PC-3 (cell line): ENCODE measurements around the gene RMC1. TPM values are rescaled to one million over a fixed set of nuclear protein-coding genes. Genes with fewer than 3 reads are reported as not detected.

Source experiments
- ATAC-seq: fragments of 200-7000 bp; cut with Tn5 transposase; 2 replicates; pipeline ENCODE4 v1.9.1; 2020; ENCODE audit warnings: mild to moderate bottlenecking, moderate library complexity
- BruUV-seq: library from RNA; stranded (reverse); fragments of 400-500 nt; replicated peaks from 2 replicates; lab custom pipeline; 2021; lab: Mats Ljungman, UMichigan
- CTCF ChIA-PET: fragments of 300-600 bp; sonication (Branson Sonifier 250); formaldehyde crosslinking; loops from one replicate; lab custom pipeline; 2022; ENCODE audit warnings: antibody characterized with exemption; lab: Charles Lee
- POLR2A ChIA-PET: fragments of 300-600 bp; sonication (Branson Sonifier 250); formaldehyde crosslinking; loops from one replicate; lab custom pipeline; 2022; ENCODE audit warnings: antibody characterized with exemption; ENCODE audit not compliant: unreplicated experiment; lab: Charles Lee
- DNase-seq: peaks from one replicate; pipeline ENCODE4 v3.0.0-alpha.2; 2015
- H2AFZ ChIP-seq: fragments of 300-600 bp; sonication (generic); 2 replicates; pipeline ENCODE4 v1.6.0; 2016; ENCODE audit warnings: antibody characterized with exemption, low read length
- H3F3A ChIP-seq: fragments of 300-600 bp; sonication (generic); one replicate; pipeline ENCODE4 v1.6.0; 2017; ENCODE audit warnings: antibody characterized with exemption, low read length, control low read depth, mild to moderate bottlenecking; ENCODE audit not compliant: unreplicated experiment
- H3K27ac ChIP-seq: fragments of 300-600 bp; sonication (generic); 2 replicates; pipeline ENCODE4 v1.5.1; 2016; ENCODE audit warnings: mild to moderate bottlenecking, low read length
- H3K27me3 ChIP-seq: fragments of 300-600 bp; sonication (generic); 2 replicates; pipeline ENCODE4 v1.6.1; 2016; ENCODE audit warnings: low read length, mixed read lengths
- H3K36me3 ChIP-seq: fragments of 300-600 bp; sonication (generic); 2 replicates; pipeline ENCODE4 v1.6.1; 2016; ENCODE audit warnings: low read depth, mixed run types, low read length, mixed read lengths
- H3K4me1 ChIP-seq: fragments of 300-600 bp; sonication (generic); 2 replicates; pipeline ENCODE4 v1.5.1; 2016; ENCODE audit warnings: low read length; ENCODE audit not compliant: insufficient read depth
- H3K4me2 ChIP-seq: fragments of 300-600 bp; sonication (generic); 2 replicates; pipeline ENCODE4 v1.6.0; 2016; ENCODE audit warnings: low read length
- H3K4me3 ChIP-seq: fragments of 300-600 bp; sonication (generic); 2 replicates; pipeline ENCODE4 v1.5.1; 2016; ENCODE audit warnings: mild to moderate bottlenecking, low read length, mixed read lengths
- H3K79me2 ChIP-seq: fragments of 300-600 bp; sonication (generic); 2 replicates; pipeline ENCODE4 v1.6.1; 2017; ENCODE audit warnings: low read length, mixed read lengths
- H3K9ac ChIP-seq: fragments of 300-600 bp; sonication (generic); 2 replicates; pipeline ENCODE4 v1.6.0; 2016; ENCODE audit warnings: mild to moderate bottlenecking, low read length
- H3K9me2 ChIP-seq: fragments of 300-600 bp; sonication (generic); replicated peaks from 2 replicates; pipeline ENCODE4 v1.6.1; 2016; ENCODE audit warnings: mixed run types, low read length, mixed read lengths
- H3K9me3 ChIP-seq: fragments of 300-600 bp; sonication (generic); 2 replicates; pipeline ENCODE4 v1.6.1; 2016; ENCODE audit warnings: low read length, mixed read lengths
- H4K20me1 ChIP-seq: fragments of 300-600 bp; sonication (generic); 2 replicates; pipeline ENCODE4 v1.6.1; 2016; ENCODE audit warnings: low read length, mixed read lengths
- EZH2 ChIP-seq: fragments of 300-600 bp; sonication (generic); IDR thresholded peaks from one replicate; pipeline ENCODE4 v1.6.1; 2017; ENCODE audit warnings: antibody characterized with exemption, mild to moderate bottlenecking, low read length; ENCODE audit not compliant: unreplicated experiment
- EZH2phosphoT487 ChIP-seq: fragments of 300-600 bp; sonication (generic); IDR thresholded peaks from 2 replicates; pipeline ENCODE4 v1.6.1; 2018; ENCODE audit warnings: mild to moderate bottlenecking, antibody characterized with exemption, low read length, borderline replicate concordance
- intact Hi-C: fragments of 100-400 bp; cut with micrococcal nuclease; formaldehyde crosslinking; loops from 2 replicates; pipeline ENCODE4 v1.9.0; 2023
- total RNA-seq: library from RNA; depleted of rRNA; stranded (reverse); fragments of >200 nt; gene quantifications from 2 replicates; pipeline ENCODE4 v1.2.3, GENCODE V29; 2014
- TF ChIP-seq, protein P1 (sequence below): fragments of 300-600 bp; sonication (generic); conservative IDR thresholded peaks from 2 replicates; pipeline ENCODE4 v1.5.1; 2017; ENCODE audit warnings: antibody characterized with exemption, low read depth, mild to moderate bottlenecking, low read length

The RMC1 gene
- total RNA-seq, 1 experiment from 2014 or later = 23.2 TPM

DNA sequence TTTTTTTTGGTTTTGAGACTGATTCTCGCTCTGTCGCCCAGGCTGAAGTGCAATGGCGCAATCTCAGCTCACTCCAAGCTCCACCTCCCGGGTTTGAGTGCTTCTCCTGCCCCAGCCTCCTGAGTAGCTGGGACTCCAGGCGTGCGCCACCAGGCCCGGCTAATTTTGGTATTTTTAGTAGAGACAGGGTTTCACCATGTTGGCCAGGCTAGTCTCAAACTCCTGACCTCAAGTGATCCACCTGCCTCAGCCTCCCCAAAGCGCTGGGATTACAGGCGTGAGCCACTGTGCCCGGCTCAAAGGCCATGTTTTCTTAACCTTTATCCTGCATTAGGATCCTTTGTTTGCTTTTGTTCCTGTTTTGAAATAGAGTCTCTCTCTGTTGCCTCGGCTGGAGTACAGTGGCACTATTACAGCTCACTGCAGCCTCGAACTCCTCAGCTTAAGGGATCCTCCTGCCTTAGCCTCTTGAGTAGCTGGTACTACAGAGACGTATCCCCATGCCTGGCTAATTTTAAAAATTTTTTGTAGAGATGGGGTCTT lies 42.0 kb downstream of the RMC1 start:
- Histone ChIP-seq H2AFZ (no peak overlapping the region), H3F3A (no peaks in the 10 kb centered on the region), H3K36me3 (peaks cover 63% of the 10 kb centered on the region), H3K27me3 (no peaks in the 10 kb centered on the region), H3K9ac (no peak overlapping the region), H3K27ac (no peak overlapping the region), H3K79me2 (no peaks in the 10 kb centered on the region), H3K9me3 (no peaks in the 10 kb centered on the region), H3K4me1 (peaks cover 7% of the 10 kb centered on the region; the same call in 1 of the 2 replicates), H4K20me1 (no peaks in the 10 kb centered on the region), H3K4me2 (no peak overlapping the region), H3K9me2 (no peaks in the 10 kb centered on the region), H3K4me3 (no peak overlapping the region)
- TF ChIP-seq, protein P1, sequence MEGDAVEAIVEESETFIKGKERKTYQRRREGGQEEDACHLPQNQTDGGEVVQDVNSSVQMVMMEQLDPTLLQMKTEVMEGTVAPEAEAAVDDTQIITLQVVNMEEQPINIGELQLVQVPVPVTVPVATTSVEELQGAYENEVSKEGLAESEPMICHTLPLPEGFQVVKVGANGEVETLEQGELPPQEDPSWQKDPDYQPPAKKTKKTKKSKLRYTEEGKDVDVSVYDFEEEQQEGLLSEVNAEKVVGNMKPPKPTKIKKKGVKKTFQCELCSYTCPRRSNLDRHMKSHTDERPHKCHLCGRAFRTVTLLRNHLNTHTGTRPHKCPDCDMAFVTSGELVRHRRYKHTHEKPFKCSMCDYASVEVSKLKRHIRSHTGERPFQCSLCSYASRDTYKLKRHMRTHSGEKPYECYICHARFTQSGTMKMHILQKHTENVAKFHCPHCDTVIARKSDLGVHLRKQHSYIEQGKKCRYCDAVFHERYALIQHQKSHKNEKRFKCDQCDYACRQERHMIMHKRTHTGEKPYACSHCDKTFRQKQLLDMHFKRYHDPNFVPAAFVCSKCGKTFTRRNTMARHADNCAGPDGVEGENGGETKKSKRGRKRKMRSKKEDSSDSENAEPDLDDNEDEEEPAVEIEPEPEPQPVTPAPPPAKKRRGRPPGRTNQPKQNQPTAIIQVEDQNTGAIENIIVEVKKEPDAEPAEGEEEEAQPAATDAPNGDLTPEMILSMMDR = no peak
- TF ChIP-seq EZH2 = no peak
- no peak for TF ChIP-seq EZH2phosphoT487
- BruUV-seq = no TSS peak
- POLR2A ChIA-PET = no interaction called here
- DNase-seq = no peak
- no peak for ATAC-seq
- CTCF ChIA-PET = no interaction called here
- intact Hi-C loops = no loop called here

DNA sequence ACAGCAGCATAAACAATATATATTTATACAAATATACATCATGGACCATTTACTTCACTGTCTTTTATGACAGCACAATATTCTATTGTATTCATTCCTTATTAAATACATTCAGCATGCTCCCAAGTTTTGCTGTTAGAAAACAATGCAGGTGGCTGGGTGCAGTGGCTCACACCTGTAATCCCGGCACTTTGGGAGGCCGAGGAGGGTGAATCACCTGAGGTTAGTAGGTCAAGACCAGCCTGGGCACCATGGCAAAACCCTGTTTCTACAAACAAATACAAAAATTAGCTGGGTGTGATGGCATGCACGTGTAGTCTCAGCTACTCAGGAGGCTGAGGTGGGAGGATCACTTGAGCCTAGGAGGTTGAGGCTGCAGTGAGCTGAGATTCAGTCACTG lies 44.0 kb downstream of the RMC1 start:
- H3K4me2 ChIP-seq = no peak overlapping the region
- no peak overlapping the region for H3K9ac ChIP-seq
- no peak overlapping the region for H2AFZ ChIP-seq
- peaks cover 7% of the 10 kb centered on the region; the same call in 1 of the 2 replicates for H3K4me1 ChIP-seq
- ATAC-seq (peak; percentile 15; the same call in 1 of the 2 replicates), DNase-seq (peak; percentile 24)
- no peaks in the 10 kb centered on the region for H4K20me1 ChIP-seq
- CTCF ChIA-PET = no interaction called here
- POLR2A ChIA-PET = no interaction called here
- H3K27ac ChIP-seq = peak overlapping the region; percentile 0; the same call in 1 of the 2 replicates
- H3K4me3 ChIP-seq = no peak overlapping the region
- H3K9me3 ChIP-seq = no peaks in the 10 kb centered on the region
- peaks cover 60% of the 10 kb centered on the region for H3K36me3 ChIP-seq
- TF ChIP-seq EZH2 = no peak
- TF ChIP-seq, protein P1 = no peak
- no peak for TF ChIP-seq EZH2phosphoT487
- no peaks in the 10 kb centered on the region for H3K79me2 ChIP-seq
- BruUV-seq = no TSS peak
- no peaks in the 10 kb centered on the region for H3K9me2 ChIP-seq
- intact Hi-C loops = no loop called here
- no peaks in the 10 kb centered on the region for H3K27me3 ChIP-seq
- no peaks in the 10 kb centered on the region for H3F3A ChIP-seq

DNA sequence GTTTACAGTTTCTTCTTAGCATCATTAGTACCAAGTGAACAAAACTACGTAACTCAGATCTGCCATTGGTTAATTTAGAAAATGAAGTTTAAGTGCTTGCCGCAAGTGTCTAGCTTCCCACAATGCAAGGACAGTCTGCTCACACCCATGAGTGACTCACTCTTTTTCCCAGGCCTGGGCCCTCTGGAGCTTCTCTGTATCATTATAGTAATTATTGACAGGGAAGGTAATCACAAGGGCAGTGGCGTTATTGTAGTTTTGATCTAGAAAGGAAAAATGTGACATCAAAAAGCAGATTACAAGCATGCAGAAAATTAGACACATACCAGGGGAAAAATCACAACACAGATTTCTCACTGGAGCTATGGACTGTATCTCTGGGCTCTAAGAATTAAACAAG lies 44.5 kb downstream of the RMC1 start:
- peak overlapping the region; percentile 0; the same call in 1 of the 2 replicates for H3K27ac ChIP-seq
- no peak overlapping the region for H3K9ac ChIP-seq
- no peaks in the 10 kb centered on the region for H4K20me1 ChIP-seq
- intact Hi-C loops = no loop called here
- H2AFZ ChIP-seq = no peak overlapping the region
- H3K79me2 ChIP-seq = no peaks in the 10 kb centered on the region
- ATAC-seq (peak; percentile 81), DNase-seq (peak; percentile 45)
- no TSS peak for BruUV-seq
- H3K4me3 ChIP-seq = no peak overlapping the region
- no peaks in the 10 kb centered on the region for H3F3A ChIP-seq
- TF ChIP-seq, protein P1 = no peak
- TF ChIP-seq EZH2 (no peak), EZH2phosphoT487 (no peak)
- peaks cover 7% of the 10 kb centered on the region; the same call in 1 of the 2 replicates for H3K4me1 ChIP-seq
- no peaks in the 10 kb centered on the region for H3K27me3 ChIP-seq
- H3K4me2 ChIP-seq = no peak overlapping the region
- ChIA-PET CTCF (no interaction called here), POLR2A (no interaction called here)
- peaks cover 59% of the 10 kb centered on the region for H3K36me3 ChIP-seq
- H3K9me2 ChIP-seq = no peaks in the 10 kb centered on the region
- H3K9me3 ChIP-seq = no peaks in the 10 kb centered on the region
